MV-4-11 (cell line): ENCODE results near the gene NR4A1.

ENCODE experiments used
- DNase-seq: peaks from one replicate; lab custom pipeline; 2025; lab: John Stamatoyannopoulos, UW

The NR4A1 gene

GRCh38 chr12:52041695-52042123 lies 9.5 kb upstream of the NR4A1 start:
- DNase-seq = no peak

- no peak for DNase-seq
Observed at GRCh38 chr12:52042706-52043385, 8.4 kb upstream of the NR4A1 start.

DNA sequence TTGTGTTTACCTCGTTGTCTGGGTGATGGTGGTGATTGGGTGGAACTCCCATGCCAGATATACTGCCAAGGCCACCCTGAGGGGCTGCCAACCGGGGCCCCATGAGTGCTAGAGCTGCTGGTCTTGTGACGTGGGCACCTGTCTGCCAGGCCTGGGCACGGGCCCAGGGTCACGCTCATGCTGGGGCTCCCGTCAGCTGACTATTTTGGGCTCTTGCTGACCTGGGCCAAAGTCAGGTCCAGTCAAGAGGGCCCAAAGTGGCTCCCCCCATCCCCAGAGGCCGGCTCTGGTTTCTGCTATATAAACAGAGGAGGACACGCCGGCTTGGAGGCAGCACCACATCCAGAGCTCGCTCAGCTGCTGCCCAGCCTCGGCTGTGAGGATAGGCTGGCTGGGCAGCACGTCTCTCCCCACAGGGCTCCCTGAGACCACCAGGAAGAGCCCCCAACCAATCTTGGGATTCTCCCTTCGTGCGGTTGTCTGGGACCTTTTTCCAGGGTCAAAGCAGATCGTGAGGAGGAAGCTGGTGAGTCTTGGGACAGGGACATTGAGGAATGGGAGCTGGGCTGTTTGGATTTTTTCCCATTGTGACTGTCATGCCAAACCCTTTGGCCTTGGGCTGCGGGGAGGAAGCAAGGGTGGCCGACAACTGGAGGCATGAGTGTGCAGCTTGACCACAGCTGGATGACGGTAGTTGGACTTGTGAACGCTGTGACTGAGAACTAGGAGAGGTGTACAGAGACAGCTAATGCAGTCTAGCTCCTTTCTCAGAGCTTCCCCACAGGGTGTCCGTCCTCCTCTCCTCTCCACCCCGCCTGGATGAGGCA lies 7.6 kb upstream of the NR4A1 start:
- DNase-seq = no peak

DNA sequence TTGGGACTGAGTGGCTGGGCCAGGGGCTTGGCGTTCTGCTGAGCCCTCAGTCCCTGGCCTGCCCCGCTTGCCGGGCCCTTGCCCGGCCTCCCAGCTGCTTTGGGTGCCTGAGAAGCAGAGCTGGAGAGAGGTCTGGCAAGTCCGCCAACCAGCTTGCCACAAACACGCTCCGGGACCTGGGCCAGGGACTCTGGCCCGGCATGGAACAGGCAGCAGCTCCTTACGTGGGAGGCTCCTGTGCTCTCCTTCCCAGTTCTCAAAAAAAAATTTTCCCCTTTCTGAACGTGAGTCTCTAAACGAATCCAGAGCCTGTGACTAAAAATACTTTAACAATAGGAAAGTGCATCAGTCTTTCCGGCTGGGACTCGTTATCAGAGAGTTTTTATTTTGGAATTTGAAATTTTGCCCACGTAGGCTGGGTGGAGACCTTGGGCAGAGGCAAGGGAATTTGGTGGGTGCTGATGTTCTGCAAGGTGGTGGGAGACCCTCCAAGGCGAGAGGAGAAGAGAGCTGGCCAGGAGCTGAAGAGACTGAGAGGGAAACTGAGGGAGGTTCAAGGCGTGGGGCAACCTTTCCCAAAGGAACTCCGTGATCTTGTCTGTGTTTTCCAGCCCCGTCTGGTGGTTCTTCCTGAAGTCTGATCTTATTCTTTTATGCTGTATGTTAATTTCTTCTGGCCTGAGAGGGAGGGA lies 6.8 kb upstream of the NR4A1 start:
- DNase-seq = no peak

DNA sequence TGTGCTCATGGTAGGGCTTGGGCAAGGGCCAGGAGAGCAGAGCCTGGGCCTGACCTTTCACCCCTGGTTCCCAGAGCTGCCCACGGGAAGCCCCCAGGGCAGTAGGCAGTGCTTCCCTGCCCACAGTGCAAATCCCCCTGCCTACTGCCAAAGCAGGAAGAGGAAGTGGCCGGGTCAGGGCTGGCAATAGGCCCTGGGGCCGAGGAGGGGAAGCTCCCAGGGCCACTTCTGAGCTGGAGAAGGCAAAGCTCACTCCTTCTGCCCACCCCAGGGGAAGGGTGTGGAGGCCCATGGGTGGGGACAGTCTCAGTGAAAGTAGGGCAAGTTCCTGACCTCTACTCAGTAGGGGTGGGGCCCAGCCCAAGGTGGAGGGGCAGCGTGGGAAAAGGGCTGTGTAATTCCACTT lies 5.4 kb upstream of the NR4A1 start:
- DNase-seq = peak; percentile 66

- DNase-seq = no peak
Observed at GRCh38 chr12:52046859-52047258, 4.4 kb upstream of the NR4A1 start.

DNA sequence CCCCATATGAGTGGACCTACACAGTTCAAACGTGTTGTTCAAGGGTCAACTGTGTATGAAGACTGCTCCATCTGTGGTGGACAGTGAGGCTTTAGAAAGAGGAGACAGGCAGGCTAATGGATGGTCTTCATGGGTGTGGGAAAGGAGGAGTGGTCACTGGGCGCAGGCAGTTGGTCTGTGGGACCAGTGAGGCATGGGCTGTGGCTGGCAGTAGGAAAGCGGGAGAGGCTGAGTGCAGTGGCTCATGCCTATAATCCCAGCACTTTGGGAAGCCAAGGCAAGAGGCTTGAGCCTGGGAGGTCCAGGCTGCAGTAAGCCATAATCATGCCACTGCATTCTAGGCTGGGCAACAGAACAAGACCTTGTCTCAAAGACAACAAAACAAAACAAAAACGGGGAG lies 2.0 kb upstream of the NR4A1 start:
- no peak for DNase-seq

DNA sequence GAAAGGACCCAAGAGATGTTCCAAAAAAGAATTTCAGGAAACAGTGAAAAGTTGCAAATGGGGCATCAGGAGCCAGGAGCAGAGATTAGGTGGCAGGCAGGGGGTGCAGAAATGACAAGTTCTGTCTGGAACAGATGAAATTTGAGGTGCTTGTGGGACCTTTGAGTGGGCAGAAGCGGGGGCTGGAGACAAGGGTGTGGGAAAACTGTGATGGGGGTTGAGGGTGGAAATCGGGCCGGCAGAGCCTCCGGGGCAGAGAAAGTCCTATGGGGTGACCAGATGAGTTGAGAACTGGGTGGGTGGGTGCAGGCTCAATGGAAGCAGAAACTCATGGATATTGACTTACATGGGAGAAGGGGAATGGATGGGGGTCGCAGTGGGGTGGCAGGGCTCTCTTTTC lies 1.6 kb upstream of the NR4A1 start:
- DNase-seq = no peak

- no peak for DNase-seq
Observed at GRCh38 chr12:52050116-52050757, 1.0 kb upstream of the NR4A1 start.

DNA sequence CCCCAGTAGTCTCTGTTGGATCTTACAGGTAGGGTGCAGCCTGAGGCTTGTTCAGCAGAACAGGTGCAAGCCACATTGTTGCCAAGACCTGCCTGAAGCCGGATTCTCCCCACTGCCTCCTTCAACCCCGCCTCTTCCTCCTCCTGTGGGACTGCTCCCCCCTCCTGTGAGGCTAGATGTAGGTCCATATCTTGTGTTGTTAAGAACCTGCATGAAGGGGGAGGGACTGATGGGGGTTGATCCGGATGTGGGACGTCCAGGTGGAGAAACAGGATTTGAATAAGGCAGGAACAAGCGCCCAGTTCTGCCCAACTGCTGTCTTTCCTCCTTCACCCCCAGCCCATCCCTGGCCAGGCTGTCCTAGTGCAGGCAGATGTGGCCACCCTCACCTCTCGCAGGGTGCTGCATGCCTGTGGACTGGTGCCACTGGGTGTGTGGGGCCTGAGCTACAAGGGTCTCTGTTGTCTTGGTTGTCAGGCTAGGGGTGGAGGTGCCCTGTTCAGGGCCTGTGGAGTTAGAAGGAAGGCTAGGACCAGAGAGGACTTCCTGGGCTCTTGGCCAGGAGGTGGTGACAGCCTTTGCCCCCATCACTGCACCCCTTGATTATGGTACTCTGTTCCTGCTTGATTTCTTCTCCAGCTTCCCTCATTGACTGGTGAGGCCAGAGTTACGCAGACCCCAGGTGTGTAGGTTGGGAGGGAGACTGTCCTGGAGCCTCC lies 1.4 kb downstream of the NR4A1 start:
- DNase-seq = no peak

DNA sequence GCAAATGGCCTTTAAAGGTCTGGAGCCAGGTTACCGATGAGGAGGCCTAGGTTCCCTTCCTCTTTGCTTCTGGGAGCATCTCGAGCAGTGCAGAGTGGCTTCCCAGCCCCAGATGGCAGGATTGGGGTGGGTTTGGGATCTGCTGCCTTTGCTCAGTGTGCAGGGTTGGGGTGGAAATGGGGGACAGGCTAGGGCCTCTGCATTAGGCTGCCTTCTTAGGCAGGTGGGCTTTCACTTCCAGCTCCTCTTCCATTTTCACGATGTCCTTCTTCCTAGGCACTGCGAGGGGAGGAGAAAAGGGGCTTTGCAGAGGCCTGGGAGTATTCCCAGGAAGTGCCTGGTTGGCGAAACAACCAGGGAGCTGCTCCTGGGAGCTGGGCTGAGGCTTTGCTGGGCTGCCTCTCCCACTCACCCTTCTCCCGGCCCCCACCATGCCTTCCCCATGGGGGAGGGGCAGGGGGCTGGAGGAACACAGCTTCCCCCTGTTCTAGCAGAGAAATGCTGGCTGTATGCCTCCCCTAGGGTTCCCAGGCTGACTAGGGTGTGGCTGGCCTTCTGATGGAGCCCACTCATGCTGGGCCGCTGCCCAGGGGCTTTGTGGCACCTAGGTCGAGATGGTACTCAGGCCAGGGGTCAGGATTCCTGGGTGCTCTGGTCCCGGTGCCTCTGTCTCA lies 2.4 kb downstream of the NR4A1 start:
- no peak for DNase-seq

DNA sequence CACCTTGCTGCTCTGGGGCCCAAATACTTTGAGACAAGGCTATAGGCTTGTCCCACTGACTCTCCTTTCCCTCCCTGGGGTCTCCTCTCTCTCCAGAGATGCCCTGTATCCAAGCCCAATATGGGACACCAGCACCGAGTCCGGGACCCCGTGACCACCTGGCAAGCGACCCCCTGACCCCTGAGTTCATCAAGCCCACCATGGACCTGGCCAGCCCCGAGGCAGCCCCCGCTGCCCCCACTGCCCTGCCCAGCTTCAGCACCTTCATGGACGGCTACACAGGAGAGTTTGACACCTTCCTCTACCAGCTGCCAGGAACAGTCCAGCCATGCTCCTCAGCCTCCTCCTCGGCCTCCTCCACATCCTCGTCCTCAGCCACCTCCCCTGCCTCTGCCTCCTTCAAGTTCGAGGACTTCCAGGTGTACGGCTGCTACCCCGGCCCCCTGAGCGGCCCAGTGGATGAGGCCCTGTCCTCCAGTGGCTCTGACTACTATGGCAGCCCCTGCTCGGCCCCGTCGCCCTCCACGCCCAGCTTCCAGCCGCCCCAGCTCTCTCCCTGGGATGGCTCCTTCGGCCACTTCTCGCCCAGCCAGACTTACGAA lies 3.1 kb downstream of the NR4A1 start:
- no peak for DNase-seq

- no peak for DNase-seq
Observed at GRCh38 chr12:52054833-52055730, 3.8 kb downstream of the NR4A1 start.

GRCh38 chr12:52055731-52056711 lies 4.8 kb downstream of the NR4A1 start:
- DNase-seq = no peak

DNA sequence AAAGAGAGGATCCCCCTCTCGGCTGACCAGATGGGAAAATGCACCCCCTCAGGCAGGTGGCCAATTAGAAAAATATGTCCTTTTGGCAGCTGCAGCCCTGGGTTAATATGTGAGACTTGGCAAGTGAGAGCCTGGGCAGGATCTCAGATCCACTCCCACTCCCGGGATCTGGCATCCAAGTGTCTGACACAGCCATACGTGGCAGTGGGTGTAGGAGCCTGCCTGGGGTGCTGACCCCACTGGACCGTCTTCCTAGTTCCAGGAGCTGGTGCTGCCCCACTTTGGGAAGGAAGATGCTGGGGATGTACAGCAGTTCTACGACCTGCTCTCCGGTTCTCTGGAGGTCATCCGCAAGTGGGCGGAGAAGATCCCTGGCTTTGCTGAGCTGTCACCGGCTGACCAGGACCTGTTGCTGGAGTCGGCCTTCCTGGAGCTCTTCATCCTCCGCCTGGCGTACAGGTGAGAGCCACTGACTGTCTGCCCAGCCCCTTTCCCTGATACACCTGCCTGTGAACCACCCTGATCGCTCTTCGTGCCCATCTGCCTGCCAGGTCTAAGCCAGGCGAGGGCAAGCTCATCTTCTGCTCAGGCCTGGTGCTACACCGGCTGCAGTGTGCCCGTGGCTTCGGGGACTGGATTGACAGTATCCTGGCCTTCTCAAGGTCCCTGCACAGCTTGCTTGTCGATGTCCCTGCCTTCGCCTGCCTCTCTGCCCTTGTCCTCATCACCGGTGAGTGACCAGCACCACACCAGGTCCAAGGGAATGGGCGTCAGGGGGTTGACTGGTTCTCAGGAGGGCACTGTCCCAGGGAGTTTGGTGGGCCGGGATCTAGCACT lies 5.8 kb downstream of the NR4A1 start:
- no peak for DNase-seq

DNA sequence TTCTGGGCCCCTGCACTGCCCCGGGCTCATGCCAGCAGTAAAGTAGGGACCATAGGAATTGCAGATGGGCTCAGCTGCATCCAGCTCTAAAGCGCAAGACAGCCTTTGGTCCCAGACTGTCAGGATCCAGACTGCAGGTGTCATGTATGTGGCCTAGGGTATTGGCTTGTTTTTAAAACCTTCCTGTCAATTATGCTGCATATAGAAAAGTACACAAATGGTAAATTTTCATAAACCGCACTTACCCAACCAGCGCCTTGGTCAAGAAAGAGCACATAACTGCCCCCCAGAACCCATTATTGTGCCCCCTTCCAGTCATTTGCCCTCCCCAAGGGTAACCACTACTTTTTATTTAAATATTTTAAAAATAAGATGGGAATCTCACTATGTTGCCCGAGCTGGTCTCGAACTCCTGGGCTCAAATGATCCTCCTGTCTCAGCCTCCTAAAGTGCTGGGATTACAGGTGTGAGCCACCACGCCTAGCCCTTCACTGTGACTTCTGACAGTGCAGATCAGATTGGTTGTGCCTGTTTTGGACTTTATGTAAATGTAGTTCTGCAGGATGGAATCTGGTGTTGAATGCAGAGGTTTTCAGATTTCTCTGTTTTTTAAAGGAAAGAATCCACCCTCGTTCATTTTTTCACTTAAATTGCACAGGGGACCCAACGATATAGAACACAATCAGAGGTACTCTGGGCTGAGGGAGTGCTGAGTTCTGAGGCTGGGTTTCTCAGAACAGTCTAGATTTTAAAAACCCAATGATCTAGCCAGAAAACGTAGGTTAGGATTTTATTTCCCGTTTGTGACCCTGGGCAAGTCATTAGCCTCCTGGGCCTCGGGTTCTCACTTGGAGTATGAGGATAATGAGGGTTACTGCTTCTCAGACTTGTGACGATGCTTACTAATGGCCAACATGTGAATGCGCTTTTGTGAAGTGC lies 6.7 kb downstream of the NR4A1 start:
- no peak for DNase-seq
